ENCODE data around the gene WHRN. TPM values are rescaled to one million over a fixed set of nuclear protein-coding genes. Genes with fewer than 3 reads are reported as not detected.

The WHRN gene
- total and polyA plus RNA-seq, 2 of the 13 experiments (the other 11 are each of a cell fraction or from before 2014, with no cell fraction given), result 2.3 to 5.3 TPM

- TF ChIP-seq ZNF460 (CRISPR knock-in tag; IDR thresholded peaks at IDR 0.05; ENCODE audit: borderline replicate concordance) (no peak), ARID4A (CRISPR knock-in tag; IDR thresholded peaks at IDR 0.05; ENCODE audit: borderline replicate concordance) (no peak), TEF (CRISPR knock-in tag; IDR thresholded peaks at IDR 0.05) (no peak), ZFP36 (IDR thresholded peaks at IDR 0.05; ENCODE audit: borderline replicate concordance, low read depth, low read length, partially characterized antibody) (no peak), NONO (IDR thresholded peaks at IDR 0.05) (no peak), NONO (CRISPR knock-in tag; conservative IDR thresholded peaks at IDR 0.05) (no peak), PLRG1 (conservative IDR thresholded peaks at IDR 0.05) (no peak), ZNF335 (CRISPR knock-in tag; IDR thresholded peaks at IDR 0.05) (no peak), ZNF530 (CRISPR knock-in tag; IDR thresholded peaks at IDR 0.05; ENCODE audit: low read depth) (no peak), ZNF281 (CRISPR knock-in tag; IDR thresholded peaks at IDR 0.05; ENCODE audit: borderline replicate concordance) (no peak), MXI1 (IDR thresholded peaks at IDR 0.05; ENCODE audit: borderline replicate concordance, low read depth, low read length) (no peak), MTA3 (CRISPR knock-in tag; IDR thresholded peaks at IDR 0.05) (no peak)
- Histone ChIP-seq H4K20me1 (ENCODE audit: insufficient read depth, low read length) (no peaks in the 10 kb centered on the region), H3K4me1 (ENCODE audit: insufficient read depth, low read length) (no peaks in the 10 kb centered on the region), H3K27ac (ENCODE audit: extremely low read length, insufficient read depth, low read length) (no peak overlapping the region), H3K4me2 (ENCODE audit: low read depth, low read length) (no peak overlapping the region), H3K9me3 (ENCODE audit: low read length) (no peaks in the 10 kb centered on the region), H3K9ac (ENCODE audit: insufficient read depth, low read depth, low read length) (no peak overlapping the region), H3K36me3 (replicated peaks in 1 of 2; ENCODE audit: control insufficient read depth in 1 of 2, insufficient read depth in 2 of 2, low read length in 2 of 2) (no peaks in the 10 kb centered on the region), H2AFZ (ENCODE audit: low read length) (no peak overlapping the region), H3K4me3 (replicated peaks in 1 of 3; ENCODE audit: insufficient read depth in 1 of 3, low read depth in 2 of 3, low read length in 3 of 3) (no peak overlapping the region), H3K79me2 (ENCODE audit: insufficient read depth, low read length) (no peaks in the 10 kb centered on the region), H3K27me3 (ENCODE audit: control insufficient read depth in 1 of 2, insufficient read depth in 2 of 2, low read length in 2 of 2) (peaks cover 2 to 25% of the 10 kb centered on the region in 2 experiments; a peak in 4 of 5 replicates)
- in situ Hi-C loops (cut with HindIII; ENCODE audit: extremely low pct_ligation_motif_present, low pct_unique_long_range_greater_than_20kb), result no loop called here
- WGBS (ENCODE audit: low lambda C conversion rate), result 42% methylated on average over 1 of the region's 1 CpG
- POLR2A ChIA-PET, result no interaction called here
- FAIRE-seq (no peak), ATAC-seq (no peak), DNase-seq (ENCODE audit: low spot score) (no peak)
- intact Hi-C loops (cut with micrococcal nuclease; ENCODE audit: unreplicated experiment), result no loop called here
- no TSS peak for BruUV-seq (replicated peaks)
- CTCF ChIA-PET (ENCODE audit: low intra/inter-chr PET ratio, low total read pairs), result no interaction called here
Observed at GRCh38 chr9:114518120-114518519, 12.8 kb upstream of the WHRN start.

Data from HepG2 (cell line).